ENCODE data around the gene ALG1. TPM values are rescaled to one million over a fixed set of nuclear protein-coding genes. Genes with fewer than 3 reads are reported as not detected.
"Not testable (repeated sequence)": the region's sequence is repeated elsewhere in the genome, so short reads cannot be mapped to it uniquely, and the experiment has no call there.

ALG1 gene
- total and polyA plus RNA-seq, 4 donors = 1.9 to 15.6 (median 9.5) TPM

DNA sequence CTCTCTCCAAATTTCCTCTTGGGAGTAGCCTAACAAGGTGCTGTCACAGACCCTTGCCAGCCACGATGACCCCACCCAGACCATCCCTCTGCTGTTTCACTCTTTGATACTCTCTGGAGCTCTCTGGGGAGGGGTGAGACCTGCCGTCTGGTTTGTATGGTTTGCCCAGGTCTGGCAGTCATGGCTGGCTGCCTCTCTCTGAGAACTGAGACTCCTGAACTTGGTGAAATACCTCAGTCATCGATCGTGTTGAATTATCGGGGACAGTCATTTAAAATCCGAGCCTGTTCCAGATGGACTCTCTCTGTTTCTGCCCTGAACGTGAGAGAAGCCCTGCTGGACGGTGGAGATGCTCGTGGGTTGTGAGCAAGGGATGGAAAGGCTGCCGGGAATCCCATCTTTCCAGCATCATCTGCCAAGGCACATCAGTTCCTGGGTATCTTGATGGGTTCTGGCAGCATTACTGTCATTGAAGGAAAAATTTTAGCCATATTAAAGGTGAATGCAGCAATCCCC lies 45.2 kb downstream of the ALG1 start:
- DNase-seq; H3K27me3 ChIP-seq (ENCODE audit: control insufficient read depth in 1 of 2, insufficient read depth in 2 of 2, low read length in 1 of 2); H3K27ac ChIP-seq (ENCODE audit: low read depth in 1 of 2, low read length in 2 of 2); H3K4me3 ChIP-seq (ENCODE audit: low read length in 2 of 2); H3K36me3 ChIP-seq (ENCODE audit: control insufficient read depth in 1 of 2, insufficient read depth in 2 of 2, low read length in 1 of 2); H3K4me1 ChIP-seq (ENCODE audit: control insufficient read depth in 1 of 2, insufficient read depth in 2 of 2, low read length in 2 of 2); H3K9me3 ChIP-seq (ENCODE audit: control insufficient read depth, low read length); intact Hi-C loops (cut with DNase I); ATAC-seq (ENCODE audit: low FRiP score): not testable (repeated sequence)
- 38 to 40% methylated on average over 9 to 10 of the region's 10 CpGs for WGBS, 2 donors

- ATAC-seq (ENCODE audit: low FRiP score); H3K4me1 ChIP-seq (ENCODE audit: control insufficient read depth in 1 of 2, insufficient read depth in 2 of 2, low read length in 2 of 2); H3K36me3 ChIP-seq (ENCODE audit: control insufficient read depth in 1 of 2, insufficient read depth in 2 of 2, low read length in 1 of 2); H3K27ac ChIP-seq (ENCODE audit: low read depth in 1 of 2, low read length in 2 of 2); intact Hi-C loops (cut with DNase I); H3K27me3 ChIP-seq (ENCODE audit: control insufficient read depth in 1 of 2, insufficient read depth in 2 of 2, low read length in 1 of 2); H3K9me3 ChIP-seq (ENCODE audit: control insufficient read depth, low read length); H3K4me3 ChIP-seq (ENCODE audit: low read length in 2 of 2): not testable (repeated sequence)
- peak; percentile 57 to 76 for DNase-seq
- 17 to 18% methylated on average over 20 of the region's 20 CpGs for WGBS, 2 donors
Measured at GRCh38 chr16:5117300-5118087, 45.9 kb downstream of the ALG1 start.

GRCh38 chr16:5131467-5132004 lies 59.9 kb downstream of the ALG1 start:
- H3K4me3 ChIP-seq (ENCODE audit: low read length in 2 of 2); intact Hi-C loops (cut with DNase I); H3K9me3 ChIP-seq (ENCODE audit: control insufficient read depth, low read length); H3K36me3 ChIP-seq (ENCODE audit: control insufficient read depth in 1 of 2, insufficient read depth in 2 of 2, low read length in 1 of 2); H3K4me1 ChIP-seq (ENCODE audit: control insufficient read depth in 1 of 2, insufficient read depth in 2 of 2, low read length in 2 of 2); DNase-seq; H3K27me3 ChIP-seq (ENCODE audit: control insufficient read depth in 1 of 2, insufficient read depth in 2 of 2, low read length in 1 of 2); ATAC-seq (ENCODE audit: low FRiP score); H3K27ac ChIP-seq (ENCODE audit: low read depth in 1 of 2, low read length in 2 of 2): not testable (repeated sequence)
- WGBS, 2 donors = 84 to 86% methylated on average over 3 of the region's 3 CpGs

DNA sequence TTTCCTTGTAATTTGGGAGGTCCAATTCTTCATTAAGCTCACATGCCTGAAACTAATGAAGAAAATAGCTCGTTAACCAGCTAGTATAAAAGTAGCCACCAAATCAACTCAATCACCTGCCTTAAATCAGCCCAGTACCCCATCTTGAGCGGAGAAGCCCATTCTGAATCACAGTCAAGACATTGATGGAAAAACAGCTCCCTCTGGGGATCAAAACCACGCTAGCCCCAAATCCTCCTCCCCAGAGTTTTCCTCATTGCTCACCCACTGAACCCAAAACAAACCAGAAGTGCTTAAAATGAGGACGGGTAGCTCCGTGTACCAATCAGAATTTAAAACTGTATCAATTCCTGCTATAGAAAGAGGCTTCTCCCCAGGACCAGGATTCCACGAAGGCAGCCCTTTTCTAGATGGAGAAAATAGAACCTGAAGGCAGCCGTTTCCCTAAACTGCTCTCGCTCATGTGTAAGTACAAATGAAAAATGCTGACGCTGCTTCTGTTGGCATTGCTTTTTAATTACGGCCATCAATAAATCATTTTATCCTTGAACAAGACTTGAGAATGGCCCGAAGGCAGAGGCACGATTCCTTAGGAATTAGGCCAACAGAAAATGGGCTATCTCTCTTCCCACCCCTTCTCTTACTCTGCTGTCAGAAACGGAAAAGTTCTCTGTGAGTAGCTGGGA lies 61.4 kb downstream of the ALG1 start:
- WGBS, 2 donors = 23 to 31% methylated on average over 13 of the region's 13 CpGs
- intact Hi-C loops (cut with DNase I); H3K27me3 ChIP-seq (ENCODE audit: control insufficient read depth in 1 of 2, insufficient read depth in 2 of 2, low read length in 1 of 2); H3K27ac ChIP-seq (ENCODE audit: low read depth in 1 of 2, low read length in 2 of 2); H3K4me3 ChIP-seq (ENCODE audit: low read length in 2 of 2); ATAC-seq (ENCODE audit: low FRiP score); H3K9me3 ChIP-seq (ENCODE audit: control insufficient read depth, low read length); DNase-seq; H3K36me3 ChIP-seq (ENCODE audit: control insufficient read depth in 1 of 2, insufficient read depth in 2 of 2, low read length in 1 of 2); H3K4me1 ChIP-seq (ENCODE audit: control insufficient read depth in 1 of 2, insufficient read depth in 2 of 2, low read length in 2 of 2): not testable (repeated sequence)

DNA sequence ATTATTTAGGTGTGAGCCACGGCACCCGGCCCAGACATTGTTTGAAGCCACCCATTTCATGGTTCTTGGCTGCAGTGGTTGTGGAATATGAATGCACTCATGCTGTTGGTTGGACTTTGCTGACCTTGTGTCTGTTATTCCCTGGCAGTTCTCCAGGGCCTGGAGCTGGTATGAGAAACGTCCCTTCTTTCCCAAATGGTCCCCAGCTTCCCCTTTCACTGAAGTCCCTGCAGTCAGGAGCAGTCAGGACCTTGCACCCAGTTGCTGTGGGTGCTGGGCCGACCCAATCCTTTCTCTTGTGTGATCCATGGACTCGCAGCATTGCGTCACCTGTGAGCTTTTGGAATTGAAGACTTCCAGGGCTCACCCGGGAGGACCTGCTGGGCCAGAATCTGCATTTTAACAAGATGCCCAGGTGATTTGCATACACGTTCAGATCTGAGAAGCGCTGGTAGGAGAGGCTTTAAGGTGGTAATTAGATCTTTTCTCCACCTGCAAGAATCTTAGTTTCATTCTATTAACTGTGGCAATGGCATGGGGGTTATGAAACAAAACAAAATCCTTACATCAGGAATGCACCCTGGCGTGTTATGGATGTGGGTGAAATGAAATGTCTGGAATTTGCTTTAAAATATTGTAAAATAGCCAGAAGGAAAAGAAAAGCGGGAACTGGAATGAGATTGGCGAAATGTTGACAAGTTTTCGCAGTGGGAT lies 63.3 kb downstream of the ALG1 start:
- WGBS, 2 donors = 26 to 32% methylated on average over 13 of the region's 13 CpGs
- H3K9me3 ChIP-seq (ENCODE audit: control insufficient read depth, low read length); DNase-seq; H3K36me3 ChIP-seq (ENCODE audit: control insufficient read depth in 1 of 2, insufficient read depth in 2 of 2, low read length in 1 of 2); intact Hi-C loops (cut with DNase I); H3K4me1 ChIP-seq (ENCODE audit: control insufficient read depth in 1 of 2, insufficient read depth in 2 of 2, low read length in 2 of 2); H3K27ac ChIP-seq (ENCODE audit: low read depth in 1 of 2, low read length in 2 of 2); H3K27me3 ChIP-seq (ENCODE audit: control insufficient read depth in 1 of 2, insufficient read depth in 2 of 2, low read length in 1 of 2); ATAC-seq (ENCODE audit: low FRiP score); H3K4me3 ChIP-seq (ENCODE audit: low read length in 2 of 2): not testable (repeated sequence)

Other genes with a start within 250 kb of the ALG1 start
- gene GLYR1, start 224.6 kb upstream of the ALG1 start, total RNA-seq = 10 to 100 TPM; 70.2 to 73.2 TPM
- gene GLYR1, start 224.6 kb upstream of the ALG1 start, polyA plus RNA-seq = 10 to 100 TPM; 33.3 to 47.7 TPM
- gene UBN1, start 224.4 kb upstream of the ALG1 start, total RNA-seq = 10 to 100 TPM; 23.0 to 33.2 TPM
- gene UBN1, start 224.4 kb upstream of the ALG1 start, polyA plus RNA-seq = 1 to 10 TPM; 7.8 to 8.1 TPM
- gene PPL, start 134.7 kb upstream of the ALG1 start, total RNA-seq = 10 to 100 TPM; 11.9 to 22.9 TPM
- 10 to 100 TPM in 1 of 2 donors, 1 to 10 TPM in 1; 5.9 to 23.9 TPM for gene PPL, start 134.7 kb upstream of the ALG1 start, polyA plus RNA-seq
- under 1 TPM; 0.29 to 0.90 TPM for gene SEC14L5, start 113.5 kb upstream of the ALG1 start, total RNA-seq
- gene SEC14L5, start 113.5 kb upstream of the ALG1 start, polyA plus RNA-seq = under 1 TPM in 1 of 2 donors, not detected in 1; 0.26 TPM
- gene NAGPA, start 37.9 kb upstream of the ALG1 start, total RNA-seq = 10 to 100 TPM in 1 of 2 donors, 1 to 10 TPM in 1; 5.4 to 10.9 TPM
- 1 to 10 TPM; 4.0 to 9.7 TPM for gene NAGPA, start 37.9 kb upstream of the ALG1 start, polyA plus RNA-seq
- gene C16orf89, start 5.9 kb upstream of the ALG1 start, total RNA-seq = 10 to 100 TPM; 13.3 to 31.6 TPM
- 1 to 10 TPM; 1.9 to 4.0 TPM for gene C16orf89, start 5.9 kb upstream of the ALG1 start, polyA plus RNA-seq
- gene EEF2KMT, start 26.0 kb downstream of the ALG1 start, total RNA-seq = 1 to 10 TPM; 5.7 to 6.8 TPM
- 1 to 10 TPM; 4.2 to 7.6 TPM for gene EEF2KMT, start 26.0 kb downstream of the ALG1 start, polyA plus RNA-seq

All from aorta (tissue), 5 donors.